Measurements from ENCODE around the gene IL11. TPM values are rescaled to one million over a fixed set of nuclear protein-coding genes. Genes with fewer than 3 reads are reported as not detected.
"Not testable (repeated sequence)": the region's sequence is repeated elsewhere in the genome, so short reads cannot be mapped to it uniquely, and the experiment has no call there.

IL11 gene
- polyA plus RNA-seq, 2 donors = 0.47 to 0.51 TPM

DNA sequence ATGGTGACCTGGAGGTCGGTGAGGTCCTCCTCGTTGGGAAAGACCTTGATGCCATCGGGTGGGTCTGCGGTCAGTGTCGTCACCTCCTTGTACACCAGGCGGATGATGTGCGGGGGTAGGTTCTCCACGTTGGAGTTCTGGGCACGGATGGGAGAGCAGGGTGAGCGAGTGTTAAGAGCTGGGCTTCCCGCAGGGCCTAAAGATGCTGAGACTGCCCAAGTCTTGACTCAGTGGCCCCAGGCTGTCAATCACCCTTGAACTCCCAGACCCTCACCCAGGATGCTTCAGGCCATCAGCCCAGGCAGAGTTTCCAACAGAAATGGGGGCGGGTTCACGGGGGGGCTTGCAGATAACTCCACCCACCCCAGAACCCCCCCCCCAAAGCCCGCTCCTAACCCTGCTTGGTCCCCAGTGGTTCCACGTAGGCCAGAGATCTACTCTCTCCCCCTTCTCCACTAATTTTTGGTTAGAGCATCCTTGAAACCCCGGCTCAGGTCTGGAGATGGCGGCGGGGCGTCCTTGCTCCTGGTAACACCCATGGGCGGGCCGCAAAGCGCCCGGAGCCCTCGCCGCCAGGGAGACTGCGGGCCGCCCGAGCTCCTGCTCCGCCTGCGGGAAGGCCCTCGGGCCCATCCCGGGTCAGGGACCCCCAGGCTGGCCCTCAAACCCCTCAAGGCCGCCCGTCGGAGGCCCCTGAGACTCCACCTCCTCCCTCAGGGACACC lies 36.7 kb upstream of the IL11 start:
- peak overlapping the region; percentile 87 to 99 for H3K27ac ChIP-seq (ENCODE audit: low read depth in 2 of 2, low read length in 1 of 2)
- WGBS, 2 donors = 8 to 11% methylated on average over 35 of the region's 35 CpGs
- peak overlapping the region; percentile 76 to 88 for H3K4me3 ChIP-seq (ENCODE audit: low read depth in 1 of 2, low read length in 2 of 2)
- H3K36me3 ChIP-seq (ENCODE audit: control insufficient read depth in 2 of 2, insufficient read depth in 2 of 2, low read length in 1 of 2) = peaks cover 5 to 19% of the 10 kb centered on the region in 2 donors
- peaks cover 5 to 24% of the 10 kb centered on the region in 2 donors for H3K4me1 ChIP-seq (ENCODE audit: control insufficient read depth in 2 of 2, insufficient read depth in 2 of 2, low read length in 1 of 2)
- no peaks in the 10 kb centered on the region for H3K9me3 ChIP-seq (ENCODE audit: control insufficient read depth in 2 of 2, insufficient read depth in 1 of 2, low read depth in 1 of 2, low read length in 1 of 2)
- H3K27me3 ChIP-seq (ENCODE audit: control insufficient read depth in 1 of 2, insufficient read depth in 2 of 2, low read length in 2 of 2) = no peaks in the 10 kb centered on the region

DNA sequence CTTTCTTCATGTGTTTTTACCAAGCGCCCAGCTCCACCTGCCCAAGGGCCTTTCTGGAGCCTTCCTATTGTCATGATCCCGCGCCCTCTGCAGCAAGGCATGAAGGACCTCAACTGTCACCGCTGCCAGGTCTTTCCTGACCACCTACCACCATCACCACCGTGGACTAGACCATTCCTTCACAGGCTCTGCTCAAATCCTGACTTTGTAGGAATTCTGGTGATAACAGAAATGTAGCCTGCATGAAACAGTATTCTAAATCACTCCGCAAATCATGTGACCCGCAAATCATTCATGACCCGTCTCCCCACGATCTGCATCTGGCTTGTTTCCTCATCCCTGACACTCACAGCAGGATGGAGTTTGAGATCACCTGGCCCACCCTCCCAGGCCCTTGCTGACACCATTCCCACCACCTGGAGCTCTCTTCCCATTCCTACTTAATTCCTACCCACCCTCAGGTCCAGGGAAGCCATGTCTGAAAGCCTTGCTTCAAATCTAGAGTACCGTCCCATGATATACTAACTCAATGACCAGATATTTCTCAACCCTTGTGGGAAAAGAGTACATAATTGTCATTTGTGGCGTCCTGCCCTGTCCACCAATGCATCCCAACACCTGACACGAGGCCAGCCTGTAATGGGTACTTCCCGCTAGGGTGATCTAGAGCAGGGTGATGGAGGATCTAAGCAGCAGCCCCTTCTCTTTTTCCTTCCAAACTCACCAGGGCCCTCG lies 36.0 kb upstream of the IL11 start:
- Histone ChIP-seq H3K27ac (ENCODE audit: low read depth in 2 of 2, low read length in 1 of 2) (no peak overlapping the region), H3K4me3 (ENCODE audit: low read depth in 1 of 2, low read length in 2 of 2) (peak overlapping the region; percentile 76 to 88), H3K36me3 (ENCODE audit: control insufficient read depth in 2 of 2, insufficient read depth in 2 of 2, low read length in 1 of 2) (peaks cover 7 to 23% of the 10 kb centered on the region in 2 donors), H3K9me3 (ENCODE audit: control insufficient read depth in 2 of 2, insufficient read depth in 1 of 2, low read depth in 1 of 2, low read length in 1 of 2) (no peaks in the 10 kb centered on the region), H3K4me1 (ENCODE audit: control insufficient read depth in 2 of 2, insufficient read depth in 2 of 2, low read length in 1 of 2) (peaks cover 5 to 30% of the 10 kb centered on the region in 2 donors), H3K27me3 (ENCODE audit: control insufficient read depth in 1 of 2, insufficient read depth in 2 of 2, low read length in 2 of 2) (no peaks in the 10 kb centered on the region)
- 78 to 82% methylated on average over 14 of the region's 14 CpGs for WGBS, 2 donors

DNA sequence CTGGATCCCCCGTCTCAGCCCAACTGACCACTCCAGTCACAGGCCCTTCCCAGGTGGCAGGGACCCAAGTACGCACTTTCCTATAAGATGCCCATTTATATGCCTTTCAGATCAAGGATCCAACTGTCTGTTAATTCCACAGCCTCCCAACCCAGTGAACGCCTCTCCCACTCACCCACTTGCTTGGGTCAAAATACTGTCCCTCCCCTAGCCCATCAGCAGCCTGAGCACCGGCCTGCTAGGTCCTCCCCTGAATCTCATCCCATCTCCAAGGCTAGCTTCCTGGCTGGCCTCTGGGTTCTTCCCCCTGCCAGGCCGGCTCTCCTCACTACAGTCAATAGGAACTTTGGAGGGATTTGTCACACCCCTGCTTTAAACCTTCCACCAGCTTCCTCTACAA lies 35.4 kb upstream of the IL11 start:
- H3K9me3 ChIP-seq (ENCODE audit: control insufficient read depth in 2 of 2, insufficient read depth in 1 of 2, low read depth in 1 of 2, low read length in 1 of 2) = no peaks in the 10 kb centered on the region
- no peak overlapping the region for H3K27ac ChIP-seq (ENCODE audit: low read depth in 2 of 2, low read length in 1 of 2)
- peak overlapping the region in 1 of 2 donors; percentile 76 for H3K4me3 ChIP-seq (ENCODE audit: low read depth in 1 of 2, low read length in 2 of 2)
- H3K27me3 ChIP-seq (ENCODE audit: control insufficient read depth in 1 of 2, insufficient read depth in 2 of 2, low read length in 2 of 2) = no peaks in the 10 kb centered on the region
- WGBS, 2 donors = 83 to 86% methylated on average over 5 of the region's 5 CpGs
- H3K36me3 ChIP-seq (ENCODE audit: control insufficient read depth in 2 of 2, insufficient read depth in 2 of 2, low read length in 1 of 2) = peaks cover 7 to 26% of the 10 kb centered on the region in 2 donors
- peaks cover 5 to 32% of the 10 kb centered on the region in 2 donors for H3K4me1 ChIP-seq (ENCODE audit: control insufficient read depth in 2 of 2, insufficient read depth in 2 of 2, low read length in 1 of 2)

DNA sequence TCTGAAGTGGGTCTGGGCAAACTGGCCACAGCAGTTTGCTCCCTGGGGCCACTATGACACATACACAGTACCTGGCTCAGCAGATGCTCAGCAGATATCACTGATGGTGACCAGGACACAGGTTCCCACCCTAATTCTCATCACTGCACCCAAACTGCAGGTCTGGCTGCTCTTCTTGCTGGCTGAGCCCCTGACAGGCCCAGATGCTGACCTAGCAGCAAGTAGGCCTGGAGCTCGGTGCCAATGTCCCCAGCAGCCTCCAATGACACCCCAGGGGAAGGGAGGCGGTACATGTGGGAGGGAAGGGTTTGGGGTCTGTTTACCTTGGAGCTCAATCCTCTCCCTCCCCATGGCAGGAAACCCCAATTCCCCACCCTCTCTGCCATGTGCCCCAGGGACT lies 32.2 kb upstream of the IL11 start:
- WGBS, 2 donors = 74 to 83% methylated on average over 2 of the region's 2 CpGs
- Histone ChIP-seq H3K9me3 (ENCODE audit: control insufficient read depth in 2 of 2, insufficient read depth in 1 of 2, low read depth in 1 of 2, low read length in 1 of 2) (no peaks in the 10 kb centered on the region), H3K36me3 (ENCODE audit: control insufficient read depth in 2 of 2, insufficient read depth in 2 of 2, low read length in 1 of 2) (peaks cover 7 to 26% of the 10 kb centered on the region in 2 donors), H3K4me1 (ENCODE audit: control insufficient read depth in 2 of 2, insufficient read depth in 2 of 2, low read length in 1 of 2) (peaks cover 5 to 30% of the 10 kb centered on the region in 2 donors), H3K27ac (ENCODE audit: low read depth in 2 of 2, low read length in 1 of 2) (no peak overlapping the region), H3K27me3 (ENCODE audit: control insufficient read depth in 1 of 2, insufficient read depth in 2 of 2, low read length in 2 of 2) (no peaks in the 10 kb centered on the region), H3K4me3 (ENCODE audit: low read depth in 1 of 2, low read length in 2 of 2) (no peak overlapping the region)

DNA sequence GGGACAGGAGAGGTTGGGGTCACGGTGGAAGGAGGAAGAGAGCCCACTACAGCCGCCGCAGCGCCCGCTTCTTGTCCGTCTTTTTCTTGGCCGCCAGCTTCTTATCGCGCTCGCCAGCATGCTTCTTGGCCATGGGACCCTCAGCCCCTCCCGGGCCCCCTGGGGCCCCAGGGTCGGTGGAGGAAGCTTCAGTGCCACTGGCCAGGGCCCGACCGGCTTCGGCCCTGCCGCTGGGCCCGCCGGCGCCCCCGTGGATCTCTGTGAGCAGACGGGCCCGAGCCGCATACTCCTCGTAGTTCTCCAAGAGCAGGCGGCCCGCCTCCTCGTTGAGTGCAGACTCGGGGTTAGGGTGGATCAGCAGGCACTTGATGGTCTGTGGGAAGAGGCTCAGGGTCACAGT lies 31.1 kb upstream of the IL11 start:
- 87 to 91% methylated on average over 13 to 23 of the region's 28 CpGs for WGBS, 2 donors
- Histone ChIP-seq H3K4me1 (ENCODE audit: control insufficient read depth in 2 of 2, insufficient read depth in 2 of 2, low read length in 1 of 2) (peaks cover 5 to 25% of the 10 kb centered on the region in 2 donors), H3K36me3 (ENCODE audit: control insufficient read depth in 2 of 2, insufficient read depth in 2 of 2, low read length in 1 of 2) (peaks cover 7 to 26% of the 10 kb centered on the region in 2 donors)

DNA sequence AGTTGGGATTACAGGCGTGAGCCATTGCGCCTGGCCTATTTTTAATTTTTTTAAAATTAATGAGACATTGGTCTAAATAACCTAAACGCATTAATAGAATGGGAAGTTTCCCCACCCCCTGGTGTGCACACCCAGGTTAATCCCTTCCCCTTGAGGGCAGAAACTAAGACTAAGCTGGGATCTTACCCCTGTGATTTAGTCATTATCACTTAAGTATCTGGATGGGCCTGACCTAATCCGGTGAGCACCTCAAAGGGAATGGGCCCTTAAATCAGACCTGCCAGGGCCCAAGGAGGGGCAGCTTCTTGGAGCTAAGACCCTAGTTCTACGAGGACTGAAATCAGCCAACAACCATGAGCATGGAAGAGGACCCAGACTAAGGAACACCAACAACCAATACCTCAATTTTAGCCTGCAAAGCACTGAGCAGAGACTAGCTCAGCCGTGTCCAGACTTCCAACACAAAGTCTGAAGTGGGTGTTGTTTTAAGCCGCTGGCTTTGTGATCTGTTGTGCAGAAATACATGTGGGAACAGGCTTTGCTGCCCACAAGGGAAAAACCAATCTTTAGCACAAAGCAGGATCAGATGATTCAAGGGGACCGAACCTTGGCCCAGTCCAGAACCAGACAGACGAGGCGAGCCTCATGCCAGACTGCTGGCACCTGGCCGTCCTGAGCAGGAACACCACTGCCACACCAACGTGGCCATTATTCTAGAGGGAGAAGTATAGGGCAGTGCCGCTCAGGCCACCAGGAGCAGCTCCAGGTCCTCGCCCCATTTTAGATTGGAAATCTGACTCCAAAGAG lies 30.2 kb upstream of the IL11 start:
- no peak overlapping the region for H3K4me3 ChIP-seq (ENCODE audit: low read depth in 1 of 2, low read length in 2 of 2)
- 50 to 67% methylated on average over 14 of the region's 14 CpGs for WGBS, 2 donors
- no peaks in the 10 kb centered on the region for H3K27me3 ChIP-seq (ENCODE audit: control insufficient read depth in 1 of 2, insufficient read depth in 2 of 2, low read length in 2 of 2)
- H3K36me3 ChIP-seq (ENCODE audit: control insufficient read depth in 2 of 2, insufficient read depth in 2 of 2, low read length in 1 of 2) = peaks cover 7 to 24% of the 10 kb centered on the region in 2 donors
- no peaks in the 10 kb centered on the region for H3K9me3 ChIP-seq (ENCODE audit: control insufficient read depth in 2 of 2, insufficient read depth in 1 of 2, low read depth in 1 of 2, low read length in 1 of 2)
- H3K4me1 ChIP-seq (ENCODE audit: control insufficient read depth in 2 of 2, insufficient read depth in 2 of 2, low read length in 1 of 2) = peaks cover 2 to 16% of the 10 kb centered on the region in 2 donors
- H3K27ac ChIP-seq (ENCODE audit: low read depth in 2 of 2, low read length in 1 of 2) = peak overlapping the region; percentile 76 to 77

More for the DNA sequence above, 31.1 kb upstream of the IL11 start:
- not testable (repeated sequence) for H3K27ac ChIP-seq (ENCODE audit: low read depth in 2 of 2, low read length in 1 of 2); H3K27me3 ChIP-seq (ENCODE audit: control insufficient read depth in 1 of 2, insufficient read depth in 2 of 2, low read length in 2 of 2); H3K4me3 ChIP-seq (ENCODE audit: low read depth in 1 of 2, low read length in 2 of 2); H3K9me3 ChIP-seq (ENCODE audit: control insufficient read depth in 2 of 2, insufficient read depth in 1 of 2, low read depth in 1 of 2, low read length in 1 of 2)

DNA sequence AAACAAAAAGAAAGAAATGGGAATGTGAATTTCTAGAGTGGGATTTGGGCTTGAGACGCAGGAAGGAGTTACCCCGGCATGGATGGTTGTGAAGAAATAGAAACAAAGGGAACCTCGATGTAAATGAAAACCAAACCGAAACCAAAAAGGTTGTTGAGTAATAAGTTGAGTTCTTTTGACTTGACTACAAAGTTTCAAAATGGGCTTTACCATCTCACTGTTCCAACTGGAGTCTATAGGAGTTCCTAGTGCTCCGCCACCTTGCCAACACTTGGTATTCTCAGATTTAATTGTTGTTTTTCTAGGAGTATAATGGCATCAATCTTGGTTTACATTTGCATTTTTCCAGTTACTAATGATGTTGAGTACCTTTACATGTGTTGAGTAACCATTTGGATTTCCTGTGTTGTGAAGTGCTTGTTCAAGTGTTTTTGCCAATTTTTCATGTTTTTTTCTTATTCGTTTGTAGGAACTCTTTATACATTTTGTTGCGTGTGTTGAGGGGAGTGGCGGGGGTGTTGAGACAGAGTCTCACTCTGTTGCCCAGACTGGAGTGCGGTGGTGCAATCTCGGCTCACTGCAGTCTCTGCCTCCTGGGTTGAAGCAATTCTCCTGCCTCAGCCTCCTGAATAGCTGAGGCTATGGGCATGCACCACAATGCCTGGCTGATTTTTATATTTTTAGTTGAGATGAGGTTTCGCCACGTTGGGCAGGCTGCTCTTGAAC lies 28.1 kb upstream of the IL11 start:
- Histone ChIP-seq H3K9me3 (ENCODE audit: control insufficient read depth in 2 of 2, insufficient read depth in 1 of 2, low read depth in 1 of 2, low read length in 1 of 2) (no peaks in the 10 kb centered on the region), H3K36me3 (ENCODE audit: control insufficient read depth in 2 of 2, insufficient read depth in 2 of 2, low read length in 1 of 2) (peaks cover 7 to 15% of the 10 kb centered on the region in 2 donors), H3K27ac (ENCODE audit: low read depth in 2 of 2, low read length in 1 of 2) (no peak overlapping the region), H3K27me3 (ENCODE audit: control insufficient read depth in 1 of 2, insufficient read depth in 2 of 2, low read length in 2 of 2) (no peaks in the 10 kb centered on the region), H3K4me3 (ENCODE audit: low read depth in 1 of 2, low read length in 2 of 2) (no peak overlapping the region), H3K4me1 (ENCODE audit: control insufficient read depth in 2 of 2, insufficient read depth in 2 of 2, low read length in 1 of 2) (peaks cover 2 to 14% of the 10 kb centered on the region in 2 donors)
- 81 to 82% methylated on average over 12 of the region's 12 CpGs for WGBS, 2 donors

DNA sequence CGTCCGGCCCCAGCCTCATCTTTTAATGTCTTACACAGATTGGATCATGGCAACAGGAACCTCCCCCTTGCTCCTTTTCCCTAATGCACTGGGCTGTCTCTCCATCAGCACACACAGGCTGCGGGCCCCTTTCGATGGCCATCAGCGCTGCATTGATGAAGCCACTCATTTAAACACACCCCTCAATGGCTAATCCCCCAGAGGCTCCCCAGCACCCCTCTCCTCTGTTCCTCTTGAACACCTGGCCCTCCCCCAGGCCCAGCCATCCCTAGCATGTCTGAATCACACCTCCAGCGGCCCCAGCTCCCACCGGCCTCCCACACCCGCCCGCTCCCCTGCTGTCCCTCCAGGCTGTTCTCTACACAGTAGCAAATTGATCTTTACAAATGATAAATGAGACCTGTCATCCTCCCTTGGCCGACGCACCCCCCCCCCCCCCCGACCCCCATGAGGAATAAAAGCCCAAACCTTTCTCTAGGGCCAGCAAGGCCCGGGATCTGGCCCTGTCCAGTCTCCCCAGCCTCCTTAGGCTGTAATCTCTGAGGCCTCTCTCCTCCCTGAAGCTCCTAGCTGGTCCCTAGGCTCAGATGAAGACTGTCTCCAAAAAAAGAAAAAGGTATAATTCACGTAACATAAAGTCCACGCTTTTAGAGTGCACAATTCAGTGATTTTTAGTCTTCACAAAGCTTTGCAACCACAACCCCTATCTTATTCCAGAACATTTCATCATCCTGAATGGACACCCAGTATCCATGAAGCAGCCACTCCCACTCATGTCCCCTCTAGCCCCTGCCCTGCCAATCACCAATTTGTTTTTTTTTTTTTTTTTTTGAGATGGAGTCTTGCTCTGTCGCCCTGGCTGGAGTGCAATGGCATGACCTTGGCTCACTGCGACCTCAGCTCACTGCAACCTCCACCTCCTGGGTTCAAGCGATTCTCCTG lies 22.8 kb upstream of the IL11 start:
- no peak overlapping the region for H3K4me3 ChIP-seq (ENCODE audit: low read depth in 1 of 2, low read length in 2 of 2)
- H3K27me3 ChIP-seq (ENCODE audit: control insufficient read depth in 1 of 2, insufficient read depth in 2 of 2, low read length in 2 of 2) = no peaks in the 10 kb centered on the region
- peaks cover 6 to 15% of the 10 kb centered on the region in 2 donors for H3K4me1 ChIP-seq (ENCODE audit: control insufficient read depth in 2 of 2, insufficient read depth in 2 of 2, low read length in 1 of 2)
- H3K36me3 ChIP-seq (ENCODE audit: control insufficient read depth in 2 of 2, insufficient read depth in 2 of 2, low read length in 1 of 2) = peaks cover 8 to 19% of the 10 kb centered on the region in 2 donors
- no peaks in the 10 kb centered on the region for H3K9me3 ChIP-seq (ENCODE audit: control insufficient read depth in 2 of 2, insufficient read depth in 1 of 2, low read depth in 1 of 2, low read length in 1 of 2)
- 67 to 69% methylated on average over 18 of the region's 18 CpGs for WGBS, 2 donors
- peak overlapping the region in 1 of 2 donors; percentile 15 for H3K27ac ChIP-seq (ENCODE audit: low read depth in 2 of 2, low read length in 1 of 2)
